Activated effector memory CD4-positive, alpha-beta T cell treated with anti-CD3 and anti-CD28 coated beads, Interleukin-2, amount 50 U/mL, for 16 hours (primary cell): ENCODE results near the gene ARHGEF6.

Experiments used
- DNase-seq: peaks from one replicate; pipeline ENCODE4 v3.0.0-alpha.2; 2020

Gene ARHGEF6

DNA sequence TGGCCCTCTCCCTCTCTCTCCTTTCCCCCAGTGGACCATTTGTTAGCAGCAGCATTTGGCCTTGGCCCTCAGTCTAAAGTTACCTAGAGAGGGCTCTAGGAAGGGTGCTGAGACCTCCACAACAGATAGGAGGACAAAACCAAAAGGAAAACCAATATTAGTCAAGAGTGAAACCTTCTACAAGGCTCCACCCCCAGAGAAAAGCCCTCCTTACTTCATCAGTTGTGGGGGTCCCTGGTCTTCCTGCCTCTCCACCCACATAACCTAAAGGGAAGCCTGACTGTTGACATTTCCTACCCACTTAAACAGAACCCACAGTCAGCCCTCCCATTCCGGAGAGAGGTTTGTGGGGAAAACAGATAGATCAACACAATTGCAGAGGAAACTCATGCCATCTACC, 137.5 kb downstream of the ARHGEF6 start:
- no peak for DNase-seq

DNA sequence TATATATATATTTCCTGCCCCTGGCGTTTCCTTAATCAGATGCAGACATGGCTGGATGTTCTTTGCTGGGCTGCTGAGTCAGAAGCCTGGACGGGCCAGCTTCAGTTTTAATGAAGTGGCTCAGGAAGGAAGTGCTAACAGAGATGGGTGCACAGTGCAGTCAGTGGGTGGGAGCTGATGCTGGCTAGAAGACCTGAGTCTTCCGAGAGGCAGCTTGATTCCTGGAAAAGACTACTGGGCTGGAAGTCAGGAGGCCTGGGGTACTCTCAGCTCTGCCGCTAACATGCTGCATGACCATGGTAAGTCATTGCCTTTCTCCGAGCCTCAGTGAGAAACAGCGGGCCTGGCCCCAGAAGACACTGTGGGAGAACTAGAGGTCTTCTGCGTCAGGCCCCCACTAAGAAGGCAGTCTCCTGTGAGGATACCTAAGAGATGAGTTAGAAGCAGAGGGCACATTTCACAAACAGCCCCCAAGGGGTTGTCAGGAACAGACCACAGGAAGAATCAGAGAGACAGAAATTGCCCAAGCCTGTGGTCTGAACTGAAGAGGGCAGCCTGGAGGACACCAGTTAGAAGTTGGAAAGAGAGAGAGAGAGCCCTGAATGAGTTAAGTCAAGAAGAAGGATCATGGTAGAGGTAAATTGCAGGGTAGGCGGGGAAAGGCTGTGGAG, 141.1 kb downstream of the ARHGEF6 start:
- peak; percentile 75 for DNase-seq

DNA sequence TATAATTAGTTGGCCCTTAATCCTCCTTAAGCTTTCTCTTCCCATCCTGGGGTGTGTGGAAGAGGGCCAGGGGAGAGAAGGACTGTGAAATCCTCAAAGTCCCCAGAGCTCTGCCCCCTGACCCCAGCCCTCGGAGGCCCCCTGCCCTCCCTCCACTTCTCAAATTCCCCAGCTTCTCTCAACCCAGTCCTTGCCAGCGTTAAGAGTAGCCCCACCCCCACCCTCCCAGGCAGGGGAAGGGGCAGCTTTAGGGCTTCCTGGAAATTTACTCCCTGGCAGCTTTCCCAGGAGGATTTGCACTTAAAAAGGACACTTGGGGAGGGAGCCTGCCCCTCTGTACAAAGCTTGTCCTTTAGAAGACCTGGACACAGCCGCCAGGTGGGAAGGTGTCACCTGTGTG, 144.6 kb downstream of the ARHGEF6 start:
- no peak for DNase-seq

DNA sequence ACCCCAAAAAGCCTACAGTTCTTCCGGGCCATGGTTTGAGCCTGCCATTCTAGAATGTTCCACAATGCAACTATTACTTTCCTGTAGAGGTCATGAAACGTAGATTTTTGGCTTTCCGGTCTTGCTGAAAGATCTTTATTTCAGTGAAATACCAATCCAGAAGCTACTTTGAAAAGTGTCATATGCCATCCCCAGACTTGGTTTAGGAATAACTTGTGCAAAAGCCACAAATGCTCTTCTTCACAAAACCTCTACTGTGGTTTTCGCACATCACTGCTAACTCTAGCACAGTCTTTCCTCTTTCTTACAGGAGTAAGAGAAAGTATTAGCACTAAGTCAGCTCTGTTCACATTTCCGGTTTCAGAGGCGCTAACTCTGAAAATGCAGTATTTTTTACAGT, 145.5 kb downstream of the ARHGEF6 start:
- no peak for DNase-seq

DNA sequence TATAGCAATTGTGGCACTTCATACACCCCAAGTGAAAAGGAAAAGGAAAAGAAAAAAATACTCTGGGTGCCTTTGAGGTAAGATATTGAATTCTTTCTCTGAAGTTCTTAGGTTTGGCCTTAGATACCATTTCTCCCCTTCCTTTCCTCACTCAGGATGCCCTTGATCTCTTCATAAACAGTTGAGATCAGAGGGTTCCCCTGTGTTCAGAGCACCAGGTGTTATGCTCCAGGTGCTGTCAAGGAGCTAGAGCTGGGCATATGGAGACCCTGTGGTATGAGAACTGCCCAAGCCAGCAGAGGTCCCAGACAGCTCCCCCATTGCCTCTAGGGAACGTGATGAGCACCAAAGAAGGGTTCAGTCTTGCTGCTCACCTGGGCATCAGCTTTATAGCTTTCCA, 149.9 kb downstream of the ARHGEF6 start:
- DNase-seq, result no peak

DNA sequence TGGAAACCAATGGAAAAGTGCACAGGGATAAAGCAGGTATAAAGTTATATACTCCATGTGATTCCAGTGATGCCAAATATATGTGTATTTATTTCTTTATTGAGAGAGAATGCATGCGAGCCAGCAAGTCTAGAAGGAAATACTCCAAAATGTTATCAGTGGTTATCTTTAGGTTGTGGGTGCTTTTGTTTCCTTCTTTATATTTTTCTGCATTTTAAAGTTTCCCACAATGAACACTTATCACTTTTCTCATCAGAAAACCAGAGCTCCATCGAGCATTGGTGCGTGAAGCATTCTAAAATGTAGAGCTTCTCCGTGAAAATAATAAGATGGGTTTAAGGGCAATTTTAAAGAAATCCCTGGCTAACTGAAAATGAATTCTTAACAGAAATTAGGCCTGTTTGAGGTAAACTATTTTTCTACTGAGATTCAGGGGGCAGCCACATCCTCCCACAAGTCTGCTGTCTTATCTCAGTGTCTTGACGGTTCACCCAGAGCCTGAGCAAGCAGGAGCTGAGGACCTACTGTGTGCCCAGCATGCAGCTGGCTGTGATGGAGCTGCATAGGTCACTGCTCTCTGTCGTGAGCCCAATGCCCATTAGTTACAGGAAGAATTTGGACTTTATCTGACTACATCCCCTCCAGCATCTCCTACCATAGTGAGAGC, 151.5 kb downstream of the ARHGEF6 start:
- DNase-seq, result no peak

DNA sequence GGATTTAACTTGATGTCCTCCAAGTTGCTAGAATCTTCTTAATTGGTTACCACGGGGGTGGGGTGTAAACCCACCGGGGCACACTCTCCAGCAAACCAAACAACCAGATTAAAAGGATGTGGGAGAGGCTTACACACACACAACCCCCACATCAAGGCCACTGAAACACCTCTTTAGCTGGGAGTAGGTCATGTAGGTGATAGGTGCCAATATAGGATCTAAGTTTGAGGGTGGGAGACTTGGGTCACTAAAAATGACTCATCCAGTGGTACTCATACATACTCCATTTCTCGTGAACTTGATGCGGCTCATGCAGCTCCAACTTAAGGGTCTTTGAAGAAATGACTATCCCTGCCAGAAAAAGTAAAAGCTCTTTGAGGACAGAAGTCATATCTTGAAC, 153.3 kb downstream of the ARHGEF6 start:
- DNase-seq, result no peak

DNA sequence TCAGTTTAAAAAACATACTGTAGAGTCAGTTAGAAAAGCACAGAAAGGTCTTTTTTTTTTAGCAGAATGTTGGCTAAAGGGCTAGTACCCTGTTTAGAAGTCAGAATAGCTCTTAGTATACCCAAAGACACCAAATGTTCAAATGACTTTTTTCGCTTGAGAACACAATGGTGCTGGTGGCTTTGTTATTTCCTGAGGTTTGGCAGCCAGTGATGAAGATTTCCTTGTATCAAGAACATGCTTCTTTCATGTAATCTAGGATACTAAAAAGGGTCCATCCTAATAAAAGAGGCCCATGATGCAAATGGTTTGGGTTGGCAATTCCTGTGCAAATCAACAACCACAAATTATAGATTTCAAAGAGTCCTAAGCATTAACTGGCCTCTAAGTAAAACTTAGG, 153.8 kb downstream of the ARHGEF6 start:
- DNase-seq, result no peak

DNA sequence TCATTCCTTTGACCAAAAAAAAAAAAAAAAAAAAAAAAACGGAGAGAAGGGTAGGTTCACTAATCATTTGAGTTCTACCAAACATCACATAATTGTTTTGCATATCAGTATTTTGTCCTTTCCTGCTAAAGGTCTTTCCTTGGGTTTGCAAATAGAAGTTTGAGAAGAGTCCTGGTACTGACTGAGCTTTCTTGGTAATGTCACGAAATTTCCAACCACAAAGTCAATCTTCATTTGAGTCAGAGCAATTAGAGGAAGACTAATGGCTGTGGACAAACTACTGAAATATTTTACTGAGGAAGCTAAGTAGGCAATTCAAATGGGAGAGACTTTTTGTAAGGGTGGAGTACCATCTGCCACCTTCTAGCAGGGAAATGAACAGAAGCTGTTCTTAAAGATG, 154.5 kb downstream of the ARHGEF6 start:
- no peak for DNase-seq

DNA sequence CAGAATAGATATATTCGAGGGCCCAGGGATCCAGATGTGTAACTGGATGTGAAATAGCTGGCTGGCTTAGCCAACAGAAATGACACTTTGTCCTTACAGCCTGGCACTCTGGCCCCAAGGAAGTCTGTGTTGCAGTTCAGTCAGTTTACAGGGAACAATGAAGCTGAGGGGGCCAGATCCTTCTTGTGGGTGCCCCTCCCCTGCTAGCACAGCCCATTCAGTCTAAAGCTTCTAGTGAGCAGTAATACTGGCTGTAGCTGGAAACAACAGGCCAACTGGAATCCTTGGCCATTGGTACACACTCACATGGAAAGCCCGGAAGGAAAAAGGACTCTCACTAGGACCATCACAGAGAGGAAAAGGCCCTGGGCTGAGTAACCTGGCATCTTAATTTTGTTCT, 155.5 kb downstream of the ARHGEF6 start:
- DNase-seq, result no peak

DNA sequence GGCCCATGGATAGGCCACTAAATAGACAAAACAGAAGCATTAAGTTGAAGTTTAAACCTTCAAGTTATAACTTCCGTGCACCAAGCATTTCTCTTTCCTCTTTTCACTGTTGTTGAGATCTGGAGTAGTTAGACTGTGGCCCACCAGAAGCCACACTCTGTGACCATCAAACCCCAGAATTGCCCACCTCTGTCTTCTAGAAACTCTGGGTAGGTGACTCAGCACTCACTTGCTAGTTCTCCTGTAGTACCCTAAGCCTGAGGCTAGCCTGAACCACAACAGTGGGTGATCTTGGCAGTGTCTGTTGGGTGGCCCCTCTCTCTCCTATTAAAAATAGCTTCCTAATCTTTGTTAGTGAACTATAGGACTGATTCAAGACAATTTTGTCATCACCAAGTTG, 157.3 kb downstream of the ARHGEF6 start:
- DNase-seq, result no peak

DNA sequence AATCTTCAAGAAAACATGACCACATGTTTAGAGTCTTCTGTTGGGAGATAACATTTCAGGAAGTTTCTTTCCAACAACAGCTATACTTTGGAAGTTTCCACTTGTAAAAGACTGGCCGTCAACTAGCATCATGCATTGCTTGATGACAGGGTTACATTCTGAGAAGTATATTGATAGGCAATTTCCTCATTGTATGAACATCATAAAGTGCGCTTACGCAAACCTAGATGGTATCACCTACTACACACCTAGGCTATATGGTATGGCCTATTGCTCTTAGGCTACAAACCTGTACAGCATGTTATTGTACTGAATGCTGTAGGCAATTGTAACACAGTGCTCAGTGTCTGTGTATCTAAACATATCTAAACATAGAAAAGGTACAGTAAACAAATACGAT, 158.2 kb downstream of the ARHGEF6 start:
- no peak for DNase-seq

DNA sequence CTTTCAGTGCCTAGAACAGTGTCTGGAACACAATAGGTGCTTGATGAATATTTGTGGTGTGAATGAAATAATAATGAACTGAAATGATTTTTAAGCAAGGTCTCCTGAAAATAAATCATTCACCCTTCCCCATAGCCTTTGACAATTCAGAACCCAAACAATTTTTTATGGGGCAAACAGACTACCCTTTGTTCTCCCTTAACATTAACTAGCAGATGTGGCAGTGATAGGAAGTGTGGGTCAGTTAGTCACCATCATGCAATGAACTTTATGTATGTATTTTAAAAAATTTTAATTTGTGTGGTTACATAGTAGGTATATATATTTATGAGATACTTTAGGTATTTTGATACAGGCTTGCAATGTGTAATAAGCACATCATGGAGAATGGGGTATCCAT, 160.0 kb downstream of the ARHGEF6 start:
- DNase-seq, result no peak

DNA sequence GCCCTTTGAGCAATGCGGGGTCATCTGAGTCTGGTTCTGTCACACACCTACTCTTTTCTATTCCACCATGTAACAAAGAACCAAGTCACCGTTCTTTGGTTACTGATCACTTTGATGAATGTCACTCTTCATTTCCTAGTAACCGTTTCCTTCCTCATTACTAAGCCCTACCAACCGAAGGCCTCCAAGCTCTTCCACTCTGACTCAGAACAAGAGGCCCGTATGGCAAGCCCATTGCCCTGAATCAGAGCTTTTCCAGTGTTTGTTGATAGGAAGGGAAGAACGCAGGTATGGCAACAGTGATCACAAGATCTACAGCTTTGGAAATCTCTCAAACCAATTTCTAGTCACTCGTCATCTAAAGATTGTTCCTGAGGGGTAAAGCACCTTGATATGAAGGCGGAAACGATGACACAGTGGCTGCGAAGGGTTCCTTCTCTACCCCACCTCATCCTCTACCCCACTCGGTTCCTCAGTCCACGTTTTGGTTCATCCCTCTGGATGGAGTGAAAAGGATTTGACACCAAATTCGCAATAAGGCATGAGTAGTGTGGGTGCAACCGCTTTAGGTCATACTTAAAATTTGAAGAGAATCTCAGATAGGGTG, 160.7 kb downstream of the ARHGEF6 start:
- peak; percentile 76 for DNase-seq

DNA sequence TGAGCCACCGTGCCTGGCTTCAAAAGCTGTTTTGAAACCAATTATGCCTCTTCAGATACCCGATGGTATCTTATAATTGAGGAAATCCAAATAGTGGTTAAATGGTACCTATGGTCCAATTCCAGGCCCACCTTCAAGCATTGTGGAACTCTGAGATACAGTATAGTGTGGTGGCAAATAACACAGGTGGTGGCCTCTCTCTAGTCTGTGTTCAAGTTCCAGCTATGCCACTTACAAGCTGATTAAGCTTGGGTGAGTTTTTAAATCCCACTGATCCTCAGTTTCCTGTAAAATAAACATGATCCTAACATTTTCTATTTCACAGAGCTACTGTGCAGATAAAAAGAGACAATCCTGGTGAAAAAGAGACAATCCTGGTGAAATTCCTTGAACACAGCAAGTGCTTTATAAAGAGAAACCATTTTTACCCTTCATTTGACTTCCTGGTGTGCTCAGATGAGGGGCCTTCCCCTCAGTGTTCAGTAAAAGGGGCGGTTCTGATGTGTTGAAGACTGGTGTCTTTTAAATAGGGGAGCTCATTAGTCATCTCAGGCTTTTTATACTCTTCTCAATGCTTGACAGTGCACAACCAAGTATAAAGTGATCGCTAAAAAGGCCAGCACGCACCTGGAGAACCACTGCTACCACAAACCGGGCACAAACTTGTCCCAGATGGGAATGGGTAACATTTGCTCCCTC, 163.6 kb downstream of the ARHGEF6 start:
- peak; percentile 64 for DNase-seq
